AG09319 (cell line): Measurements from ENCODE around the gene FRMD8.

Source experiments
- DNase-seq: peaks from one replicate; pipeline ENCODE4 v3.0.0-alpha.2; 2010; ENCODE audit warnings: low read depth; ENCODE audit errors: extremely low read depth
- CTCF ChIP-seq: IDR thresholded peaks from 2 replicates; pipeline ENCODE4 v1.5.1; 2011; ENCODE audit warnings: low read depth, mild to moderate bottlenecking, inconsistent platforms, low read length, moderate library complexity

FRMD8 gene

GRCh38 chr11:65436412-65437032 is 50.1 kb downstream of the FRMD8 start:
- TF ChIP-seq CTCF: no peak
- DNase-seq: no peak

- TF ChIP-seq CTCF: no peak
- DNase-seq: no peak
Measured at GRCh38 chr11:65437436-65438227, 51.2 kb downstream of the FRMD8 start.

- TF ChIP-seq CTCF: no peak
- no peak for DNase-seq
Measured at GRCh38 chr11:65438257-65439151, 52.1 kb downstream of the FRMD8 start.

- no peak for TF ChIP-seq CTCF
- DNase-seq: no peak
Measured at GRCh38 chr11:65439331-65440181, 53.1 kb downstream of the FRMD8 start.

GRCh38 chr11:65440831-65441499 is 54.5 kb downstream of the FRMD8 start:
- no peak for DNase-seq

More at GRCh38 chr11:65440831-65441499, 54.5 kb downstream of the FRMD8 start:
- TF ChIP-seq CTCF: no peak
